ENCODE measurements around the gene TMEM30B.

- TF ChIP-seq USF1 (IDR thresholded peaks at IDR 0.05; ENCODE audit: borderline replicate concordance, extremely low read length, insufficient read depth, low read depth, low read length) (no peak), BACH1 (IDR thresholded peaks at IDR 0.05; ENCODE audit: borderline replicate concordance) (no peak), POLR2A (IDR thresholded peaks at IDR 0.05; ENCODE audit: low read depth, low read length) (no peak), MXI1 (IDR thresholded peaks at IDR 0.05; ENCODE audit: low read depth, low read length) (no peak), BHLHE40 (IDR thresholded peaks at IDR 0.05; ENCODE audit: borderline replicate concordance in 1 of 2, low read depth in 2 of 2, low read length in 1 of 2) (no peak), HDGF (IDR thresholded peaks at IDR 0.05) (no peak), IRF4 (IDR thresholded peaks at IDR 0.05; ENCODE audit: low read depth, low read length) (no peak), NFIC (IDR thresholded peaks at IDR 0.05; ENCODE audit: low read depth, low read length) (no peak), FOXM1 (IDR thresholded peaks at IDR 0.05; ENCODE audit: low read depth, low read length) (no peak), ZZZ3 (IDR thresholded peaks at IDR 0.05; ENCODE audit: control insufficient read depth, insufficient read length, low read depth) (no peak), TAF1 (IDR thresholded peaks at IDR 0.05; ENCODE audit: borderline replicate concordance, low read depth, low read length) (no peak)
- TF ChIP-seq, protein P1, sequence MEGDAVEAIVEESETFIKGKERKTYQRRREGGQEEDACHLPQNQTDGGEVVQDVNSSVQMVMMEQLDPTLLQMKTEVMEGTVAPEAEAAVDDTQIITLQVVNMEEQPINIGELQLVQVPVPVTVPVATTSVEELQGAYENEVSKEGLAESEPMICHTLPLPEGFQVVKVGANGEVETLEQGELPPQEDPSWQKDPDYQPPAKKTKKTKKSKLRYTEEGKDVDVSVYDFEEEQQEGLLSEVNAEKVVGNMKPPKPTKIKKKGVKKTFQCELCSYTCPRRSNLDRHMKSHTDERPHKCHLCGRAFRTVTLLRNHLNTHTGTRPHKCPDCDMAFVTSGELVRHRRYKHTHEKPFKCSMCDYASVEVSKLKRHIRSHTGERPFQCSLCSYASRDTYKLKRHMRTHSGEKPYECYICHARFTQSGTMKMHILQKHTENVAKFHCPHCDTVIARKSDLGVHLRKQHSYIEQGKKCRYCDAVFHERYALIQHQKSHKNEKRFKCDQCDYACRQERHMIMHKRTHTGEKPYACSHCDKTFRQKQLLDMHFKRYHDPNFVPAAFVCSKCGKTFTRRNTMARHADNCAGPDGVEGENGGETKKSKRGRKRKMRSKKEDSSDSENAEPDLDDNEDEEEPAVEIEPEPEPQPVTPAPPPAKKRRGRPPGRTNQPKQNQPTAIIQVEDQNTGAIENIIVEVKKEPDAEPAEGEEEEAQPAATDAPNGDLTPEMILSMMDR (IDR thresholded peaks at IDR 0.05 in 2 of 3, conservative IDR thresholded peaks at IDR 0.05 in 1 of 3; ENCODE audit: control insufficient read depth in 2 of 3, extremely low read depth in 1 of 3, insufficient read depth in 1 of 3, low read depth in 3 of 3, low read length in 3 of 3), result no peak
- TF ChIP-seq, protein P2, sequence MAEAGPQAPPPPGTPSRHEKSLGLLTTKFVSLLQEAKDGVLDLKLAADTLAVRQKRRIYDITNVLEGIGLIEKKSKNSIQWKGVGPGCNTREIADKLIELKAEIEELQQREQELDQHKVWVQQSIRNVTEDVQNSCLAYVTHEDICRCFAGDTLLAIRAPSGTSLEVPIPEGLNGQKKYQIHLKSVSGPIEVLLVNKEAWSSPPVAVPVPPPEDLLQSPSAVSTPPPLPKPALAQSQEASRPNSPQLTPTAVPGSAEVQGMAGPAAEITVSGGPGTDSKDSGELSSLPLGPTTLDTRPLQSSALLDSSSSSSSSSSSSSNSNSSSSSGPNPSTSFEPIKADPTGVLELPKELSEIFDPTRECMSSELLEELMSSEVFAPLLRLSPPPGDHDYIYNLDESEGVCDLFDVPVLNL (IDR thresholded peaks at IDR 0.05; ENCODE audit: low read depth, low read length), result no peak
- TF ChIP-seq, protein P3, sequence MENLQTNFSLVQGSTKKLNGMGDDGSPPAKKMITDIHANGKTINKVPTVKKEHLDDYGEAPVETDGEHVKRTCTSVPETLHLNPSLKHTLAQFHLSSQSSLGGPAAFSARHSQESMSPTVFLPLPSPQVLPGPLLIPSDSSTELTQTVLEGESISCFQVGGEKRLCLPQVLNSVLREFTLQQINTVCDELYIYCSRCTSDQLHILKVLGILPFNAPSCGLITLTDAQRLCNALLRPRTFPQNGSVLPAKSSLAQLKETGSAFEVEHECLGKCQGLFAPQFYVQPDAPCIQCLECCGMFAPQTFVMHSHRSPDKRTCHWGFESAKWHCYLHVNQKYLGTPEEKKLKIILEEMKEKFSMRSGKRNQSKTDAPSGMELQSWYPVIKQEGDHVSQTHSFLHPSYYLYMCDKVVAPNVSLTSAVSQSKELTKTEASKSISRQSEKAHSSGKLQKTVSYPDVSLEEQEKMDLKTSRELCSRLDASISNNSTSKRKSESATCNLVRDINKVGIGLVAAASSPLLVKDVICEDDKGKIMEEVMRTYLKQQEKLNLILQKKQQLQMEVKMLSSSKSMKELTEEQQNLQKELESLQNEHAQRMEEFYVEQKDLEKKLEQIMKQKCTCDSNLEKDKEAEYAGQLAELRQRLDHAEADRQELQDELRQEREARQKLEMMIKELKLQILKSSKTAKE (IDR thresholded peaks at IDR 0.05; ENCODE audit: low read depth, poor library complexity, severe bottlenecking), result no peak
Measured at GRCh38 chr14:61284001-61284400, 2.9 kb upstream of the TMEM30B start.
